Smooth muscle cell (in vitro differentiated cells): Measurements from ENCODE around the gene LDB2. TPM values are rescaled to one million over a fixed set of nuclear protein-coding genes. Genes with fewer than 3 reads are reported as not detected.

Source experiments
- DNase-seq: peaks from one replicate; lab custom pipeline; 2025; ENCODE audit not compliant: unreplicated experiment; lab: John Stamatoyannopoulos, UW
- H2AFZ ChIP-seq: fragments of 200-600 bp; sonication (generic); 2 replicates; pipeline ENCODE4 v1.6.0; 2016; ENCODE audit warnings: antibody characterized with exemption, low read depth, mild to moderate bottlenecking
- H3F3A ChIP-seq: fragments of 200-600 bp; sonication (generic); 2 replicates; pipeline ENCODE4 v1.6.0; 2017; ENCODE audit warnings: antibody characterized with exemption, low read depth
- H3K27ac ChIP-seq: fragments of 200-600 bp; sonication (generic); 2 replicates; pipeline ENCODE4 v1.5.1; 2016; ENCODE audit warnings: low read depth, mild to moderate bottlenecking
- H3K27me3 ChIP-seq: fragments of 200-600 bp; sonication (generic); 2 replicates; pipeline ENCODE4 v1.6.1; 2016; ENCODE audit warnings: low read depth, mild to moderate bottlenecking
- H3K36me3 ChIP-seq: fragments of 200-600 bp; sonication (generic); 2 replicates; pipeline ENCODE4 v1.5.1; 2016; ENCODE audit warnings: low read depth
- H3K4me1 ChIP-seq: fragments of 200-600 bp; sonication (generic); 2 replicates; pipeline ENCODE4 v1.5.1; 2016; ENCODE audit warnings: low read depth
- H3K4me2 ChIP-seq: fragments of 200-600 bp; sonication (generic); 2 replicates; pipeline ENCODE4 v1.6.0; 2016; ENCODE audit warnings: mild to moderate bottlenecking
- H3K4me3 ChIP-seq: fragments of 200-600 bp; sonication (generic); 2 replicates; pipeline ENCODE4 v1.5.1; 2016; ENCODE audit warnings: mild to moderate bottlenecking
- H3K79me2 ChIP-seq: fragments of 200-600 bp; sonication (generic); 2 replicates; pipeline ENCODE4 v1.6.0; 2016; ENCODE audit warnings: low read depth, mild to moderate bottlenecking
- H3K9ac ChIP-seq: fragments of 200-600 bp; sonication (generic); 2 replicates; pipeline ENCODE4 v1.6.0; 2016; ENCODE audit warnings: low read depth
- H3K9me3 ChIP-seq: fragments of 200-600 bp; sonication (generic); replicated peaks from 2 replicates; pipeline ENCODE4 v1.5.1; 2016; ENCODE audit warnings: low read depth
- H4K20me1 ChIP-seq: fragments of 200-600 bp; sonication (generic); 2 replicates; pipeline ENCODE4 v1.6.0; 2016; ENCODE audit warnings: low read depth
- CTCF ChIP-seq: fragments of 200-600 bp; sonication (generic); IDR thresholded peaks from 2 replicates; pipeline ENCODE4 v1.5.1; 2017; ENCODE audit warnings: borderline replicate concordance, mild to moderate bottlenecking, antibody characterized with exemption; ENCODE audit not compliant: insufficient read depth, poor library complexity, severe bottlenecking
- WGBS: methylation state at CpG from one replicate; pipeline ENCODE4 v1.1.7; 2016; ENCODE audit warnings: low lambda C conversion rate; 5-methylcytosine and 5-hydroxymethylcytosine counted together
- polyA plus RNA-seq: library from polyadenylated mRNA; unstranded; fragments of >200 nt; fragmentation: Nextera tagmentation; extraction: Ambion mirVana; gene quantifications from 2 replicates; pipeline ENCODE4 v1.2.1, GENCODE V29; 2016
- total RNA-seq: library from RNA; depleted of rRNA; stranded (reverse); fragments of >200 nt; gene quantifications from 2 replicates; pipeline ENCODE4 v1.2.3, GENCODE V29; 2014

The LDB2 gene
- total and polyA plus RNA-seq, 2 experiments from 2014 or later: 30.6 to 61.5 TPM

- no peak overlapping the region for H3K27ac ChIP-seq
- H3F3A ChIP-seq: no peaks in the 10 kb centered on the region
- H2AFZ ChIP-seq: no peak overlapping the region
- no peak overlapping the region for H3K4me3 ChIP-seq
- H3K4me1 ChIP-seq: peaks cover 7% of the 10 kb centered on the region
- H3K27me3 ChIP-seq: no peaks in the 10 kb centered on the region
- no peak overlapping the region for H3K9ac ChIP-seq
- TF ChIP-seq CTCF: no peak
- H3K4me2 ChIP-seq: no peak overlapping the region
- no peaks in the 10 kb centered on the region for H4K20me1 ChIP-seq
- H3K36me3 ChIP-seq: no peaks in the 10 kb centered on the region
- no peaks in the 10 kb centered on the region for H3K9me3 ChIP-seq
- H3K79me2 ChIP-seq: no peaks in the 10 kb centered on the region
- no peak for DNase-seq
- WGBS: 89% methylated on average over 10 of the region's 10 CpGs
Measured at GRCh38 chr4:16779028-16779675, 119.3 kb downstream of the LDB2 start.

- Histone ChIP-seq H3K4me2 (no peak overlapping the region), H3K27me3 (no peaks in the 10 kb centered on the region), H3K9me3 (no peaks in the 10 kb centered on the region), H3F3A (no peaks in the 10 kb centered on the region), H3K4me1 (no peaks in the 10 kb centered on the region), H3K36me3 (no peaks in the 10 kb centered on the region), H3K4me3 (no peak overlapping the region), H4K20me1 (no peaks in the 10 kb centered on the region), H2AFZ (no peak overlapping the region), H3K27ac (no peak overlapping the region), H3K79me2 (no peaks in the 10 kb centered on the region), H3K9ac (no peak overlapping the region)
- DNase-seq: no peak
- WGBS: 98% methylated on average over 3 of the region's 3 CpGs
- TF ChIP-seq CTCF: no peak
Measured at GRCh38 chr4:16777726-16778125, 120.7 kb downstream of the LDB2 start.

GRCh38 chr4:16775411-16776154, 122.9 kb downstream of the LDB2 start:
- H3K4me2 ChIP-seq: no peak overlapping the region
- no peak overlapping the region for H3K4me3 ChIP-seq
- 95% methylated on average over 5 of the region's 5 CpGs for WGBS
- TF ChIP-seq CTCF: no peak
- H3K36me3 ChIP-seq: no peaks in the 10 kb centered on the region
- no peaks in the 10 kb centered on the region for H3K4me1 ChIP-seq
- H2AFZ ChIP-seq: no peak overlapping the region
- no peak overlapping the region for H3K27ac ChIP-seq
- H3K9me3 ChIP-seq: no peaks in the 10 kb centered on the region
- H3K27me3 ChIP-seq: no peaks in the 10 kb centered on the region
- H4K20me1 ChIP-seq: no peaks in the 10 kb centered on the region
- H3F3A ChIP-seq: no peaks in the 10 kb centered on the region
- H3K79me2 ChIP-seq: no peaks in the 10 kb centered on the region
- H3K9ac ChIP-seq: no peak overlapping the region
- no peak for DNase-seq
